CD14-positive monocyte (primary cell): ENCODE measurements around the gene BRD2. TPM values are rescaled to one million over a fixed set of nuclear protein-coding genes. Genes with fewer than 3 reads are reported as not detected.

Experiments used
- DNase-seq, 3 donors: peaks; one replicate each; pipeline ENCODE4 v3.0.0-alpha.2; 2011 to 2022
- H2AFZ ChIP-seq: 2 replicates; pipeline ENCODE4 v1.6.0; 2012; ENCODE audit warnings: mild to moderate bottlenecking, low read depth, low read length, inconsistent platforms; ENCODE audit not compliant: insufficient read depth, poor library complexity, severe bottlenecking
- H3K27ac ChIP-seq, 2 donors: 1 replicate in 1 of 2; 2 replicates in 1 of 2; pipeline ENCODE4 v1.5.1; 2012 to 2013; ENCODE audit warnings: low read length in 2 of 2, control low read depth in 1 of 2, inconsistent platforms in 1 of 2, low read depth in 1 of 2, mild to moderate bottlenecking in 1 of 2
- H3K27me3 ChIP-seq, 2 donors: one replicate each; pipeline versions ENCODE4 v1.6.0 to v1.6.1; 2011 to 2013; ENCODE audit warnings: low read length in 2 of 2; ENCODE audit not compliant: control insufficient read depth in 2 of 2, insufficient read depth in 2 of 2
- H3K36me3 ChIP-seq, 2 donors: replicated peaks in 1 of 2; 1 replicate in 1 of 2; 2 replicates in 1 of 2; pipeline versions ENCODE4 v1.5.1 to v1.6.1; 2012 to 2013; ENCODE audit warnings: low read length in 2 of 2, control low read depth in 1 of 2, inconsistent platforms in 1 of 2, mild to moderate bottlenecking in 1 of 2; ENCODE audit not compliant: insufficient read depth in 2 of 2, control insufficient read depth in 1 of 2
- H3K4me1 ChIP-seq, 2 donors: 1 replicate in 1 of 2; 2 replicates in 1 of 2; pipeline versions ENCODE4 v1.5.1 to v1.6.1; 2012 to 2013; ENCODE audit warnings: low read length in 2 of 2, control low read depth in 1 of 2, inconsistent platforms in 1 of 2, mild to moderate bottlenecking in 1 of 2, moderate library complexity in 1 of 2; ENCODE audit not compliant: insufficient read depth in 2 of 2, control insufficient read depth in 1 of 2
- H3K4me2 ChIP-seq: replicated peaks from 2 replicates; pipeline ENCODE3; 2012; ENCODE audit warnings: low read length, moderate library complexity, mild to moderate bottlenecking; ENCODE audit not compliant: poor library complexity, severe bottlenecking; ENCODE audit errors: extremely low read depth
- H3K4me3 ChIP-seq, 3 experiments: fragments of 200-600 bp in 1 of 3; sonication (generic) in 1 of 3; replicated peaks in 1 of 3; 1 replicate in 2 of 3; 2 replicates in 1 of 3; pipeline ENCODE4 v1.5.1; 2011 to 2013; ENCODE audit warnings: low read length in 3 of 3, mild to moderate bottlenecking in 3 of 3, control low read depth in 2 of 3, low read depth in 2 of 3, inconsistent platforms in 1 of 3, moderate library complexity in 1 of 3
- H3K79me2 ChIP-seq: 2 replicates; pipeline ENCODE4 v1.6.0; 2012; ENCODE audit warnings: mild to moderate bottlenecking, control low read depth, inconsistent platforms, low read length, moderate library complexity; ENCODE audit not compliant: insufficient read depth
- H3K9ac ChIP-seq: 2 replicates; pipeline ENCODE4 v1.6.0; 2017; ENCODE audit warnings: low read length, mild to moderate bottlenecking; ENCODE audit not compliant: insufficient read depth, poor library complexity, severe bottlenecking
- H3K9me3 ChIP-seq, 2 donors: replicated peaks in 1 of 2; 1 replicate in 1 of 2; 2 replicates in 1 of 2; pipeline versions ENCODE4 v1.5.1 to v1.6.1; 2012 to 2013; ENCODE audit warnings: low read length in 2 of 2, control low read depth in 1 of 2; ENCODE audit not compliant: control insufficient read depth in 1 of 2, insufficient read depth in 1 of 2
- H4K20me1 ChIP-seq: 2 replicates; pipeline ENCODE4 v1.6.0; 2012; ENCODE audit warnings: mild to moderate bottlenecking, low read length, control low read depth, moderate library complexity; ENCODE audit not compliant: insufficient read depth
- H3K27ac Mint-ChIP-seq, 7 donors: one replicate each; pipeline ENCODE4 v1.8.0; 2020; ENCODE audit warnings: mild to moderate bottlenecking in 7 of 7, mixed read lengths in 7 of 7, moderate library complexity in 6 of 7, inconsistent platforms in 2 of 7
- H3K27me3 Mint-ChIP-seq, 3 donors: one replicate each; pipeline ENCODE4 v1.8.0; 2021 to 2022; ENCODE audit warnings: low read depth in 3 of 3, mild to moderate bottlenecking in 3 of 3, mixed read lengths in 3 of 3, moderate library complexity in 3 of 3, inconsistent platforms in 1 of 3
- H3K36me3 Mint-ChIP-seq, 2 donors: one replicate each; pipeline ENCODE4 v1.8.0; 2020; ENCODE audit warnings: mixed read lengths in 2 of 2, inconsistent platforms in 1 of 2, mild to moderate bottlenecking in 1 of 2
- H3K4me1 Mint-ChIP-seq: one replicate; pipeline ENCODE4 v1.8.0; 2020; ENCODE audit warnings: mild to moderate bottlenecking, mixed read lengths
- H3K4me3 Mint-ChIP-seq, 2 donors: one replicate each; pipeline ENCODE4 v1.8.0; 2020; ENCODE audit warnings: mild to moderate bottlenecking in 2 of 2, mixed read lengths in 2 of 2, moderate library complexity in 1 of 2
- H3K9me3 Mint-ChIP-seq, 7 donors: one replicate each; pipeline ENCODE4 v1.8.0; 2020 to 2022; ENCODE audit warnings: mixed read lengths in 7 of 7, mild to moderate bottlenecking in 6 of 7, moderate library complexity in 6 of 7, inconsistent platforms in 2 of 7
- WGBS: methylation state at CpG from one replicate; pipeline ENCODE4 v1.1.5; 2013; ENCODE audit warnings: missing lambda C conversion rate; ENCODE audit not compliant: insufficient coverage; 5-methylcytosine and 5-hydroxymethylcytosine counted together
- intact Hi-C, 2 donors: fragments of 100-400 bp; cut with micrococcal nuclease; formaldehyde crosslinking; loops; one replicate each; pipeline versions ENCODE4 v1.15.0 to v1.15.1; 2023
- polyA plus RNA-seq, 3 donors: library from polyadenylated mRNA; depleted of rRNA in 1 of 3; unstranded in 2 of 3; stranded (reverse) in 1 of 3; fragments of 300-500 nt in 2 of 3; fragments of >200 nt in 1 of 3; fragmentation: Illumina TruSeq in 2 of 3; gene quantifications; 1 replicate in 2 of 3; 2 replicates in 1 of 3; pipeline ENCODE4 v1.2.3, GENCODE V29; 2012 to 2021
- TF ChIP-seq, protein P1 (sequence below): fragments of 200-600 bp; IDR thresholded peaks from one replicate; pipeline ENCODE4 v1.8.0; 2022; ENCODE audit warnings: antibody characterized with exemption, mild to moderate bottlenecking

Gene BRD2
- polyA plus RNA-seq, 3 donors = 9.6 to 475 (median 21.7) TPM

DNA sequence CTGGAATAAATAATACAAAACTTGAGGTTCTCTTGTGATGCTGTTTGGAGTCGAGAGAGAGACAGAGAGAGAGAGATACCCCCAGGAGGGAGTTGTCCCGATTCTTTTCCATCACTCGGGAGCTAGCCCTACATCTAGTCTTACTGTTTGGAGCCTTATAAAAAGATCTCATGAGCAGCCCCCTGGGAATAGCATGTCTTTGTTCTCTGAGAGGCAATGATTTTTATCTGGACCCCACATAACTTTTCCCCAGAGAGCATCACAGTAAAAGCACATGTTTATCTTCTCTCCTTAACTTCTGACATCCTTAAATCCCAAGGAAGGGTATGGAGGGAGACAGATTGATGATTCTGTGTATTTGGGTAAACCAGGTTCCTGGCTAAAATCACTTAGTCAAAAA lies 61.9 kb downstream of the BRD2 start:
- H3K79me2 ChIP-seq = no peaks in the 10 kb centered on the region
- intact Hi-C loops = no loop called here
- no peaks in the 10 kb centered on the region for H3K36me3 Mint-ChIP-seq
- peaks cover 0 to 2% of the 10 kb centered on the region in 2 donors for H3K9me3 ChIP-seq
- peak overlapping the region; percentile 52 for H3K9ac ChIP-seq
- no peaks in the 10 kb centered on the region for H3K36me3 ChIP-seq
- TF ChIP-seq, protein P1, sequence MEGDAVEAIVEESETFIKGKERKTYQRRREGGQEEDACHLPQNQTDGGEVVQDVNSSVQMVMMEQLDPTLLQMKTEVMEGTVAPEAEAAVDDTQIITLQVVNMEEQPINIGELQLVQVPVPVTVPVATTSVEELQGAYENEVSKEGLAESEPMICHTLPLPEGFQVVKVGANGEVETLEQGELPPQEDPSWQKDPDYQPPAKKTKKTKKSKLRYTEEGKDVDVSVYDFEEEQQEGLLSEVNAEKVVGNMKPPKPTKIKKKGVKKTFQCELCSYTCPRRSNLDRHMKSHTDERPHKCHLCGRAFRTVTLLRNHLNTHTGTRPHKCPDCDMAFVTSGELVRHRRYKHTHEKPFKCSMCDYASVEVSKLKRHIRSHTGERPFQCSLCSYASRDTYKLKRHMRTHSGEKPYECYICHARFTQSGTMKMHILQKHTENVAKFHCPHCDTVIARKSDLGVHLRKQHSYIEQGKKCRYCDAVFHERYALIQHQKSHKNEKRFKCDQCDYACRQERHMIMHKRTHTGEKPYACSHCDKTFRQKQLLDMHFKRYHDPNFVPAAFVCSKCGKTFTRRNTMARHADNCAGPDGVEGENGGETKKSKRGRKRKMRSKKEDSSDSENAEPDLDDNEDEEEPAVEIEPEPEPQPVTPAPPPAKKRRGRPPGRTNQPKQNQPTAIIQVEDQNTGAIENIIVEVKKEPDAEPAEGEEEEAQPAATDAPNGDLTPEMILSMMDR = no peak
- no peak overlapping the region for H3K4me2 ChIP-seq
- no peaks in the 10 kb centered on the region for H3K27me3 ChIP-seq
- H3K4me1 ChIP-seq = peaks cover 36% of the 10 kb centered on the region in 2 donors
- H3K27ac ChIP-seq = peak overlapping the region; percentile 91 to 96
- H3K4me1 Mint-ChIP-seq = peaks cover 39% of the 10 kb centered on the region
- H3K9me3 Mint-ChIP-seq = peaks cover 5 to 13% (median 8%) of the 10 kb centered on the region in 7 donors
- H2AFZ ChIP-seq = no peak overlapping the region
- H4K20me1 ChIP-seq = no peaks in the 10 kb centered on the region
- peak overlapping the region; percentile 94 to 100 (median 98) for H3K27ac Mint-ChIP-seq
- H3K4me3 Mint-ChIP-seq = peak overlapping the region in 1 of 2 donors; percentile 56
- peaks cover 0 to 6% (median 0%) of the 10 kb centered on the region in 3 donors for H3K27me3 Mint-ChIP-seq
- no peak overlapping the region for H3K4me3 ChIP-seq
- DNase-seq = no peak
- no CpG with 5 or more reads among the region's 3 CpGs for whole genome bisulfite sequencing

Other genes starting within 250 kb of the BRD2 start
- 10 to 100 TPM in 2 of 3 donors, under 1 TPM in 1; 0.24 to 53.5 (median 15.5) TPM for gene HLA-DQA2, start 227.2 kb upstream of the BRD2 start, polyA plus RNA-seq
- gene HLA-DQB2, start 205.1 kb upstream of the BRD2 start, polyA plus RNA-seq = 10 to 100 TPM in 1 of 3 donors, 1 to 10 TPM in 1, not detected in 1; 4.4 to 37.5 TPM
- gene HLA-DOB, start 151.6 kb upstream of the BRD2 start, polyA plus RNA-seq = 1 to 10 TPM in 1 of 3 donors, under 1 TPM in 2; 0.25 to 6.2 (median 0.64) TPM
- 10 to 100 TPM; 12.6 to 48.7 (median 25.9) TPM for gene TAP2, start 129.9 kb upstream of the BRD2 start, polyA plus RNA-seq
- 100 to 1,000 TPM; 164 to 534 (median 487) TPM for gene PSMB8, start 124.5 kb upstream of the BRD2 start, polyA plus RNA-seq
- 100 to 1,000 TPM; 119 to 221 (median 204) TPM for gene TAP1, start 114.9 kb upstream of the BRD2 start, polyA plus RNA-seq
- gene PSMB9, start 114.4 kb upstream of the BRD2 start, polyA plus RNA-seq = 100 to 1,000 TPM; 204 to 405 (median 350) TPM
- gene HLA-DMB, start 27.6 kb upstream of the BRD2 start, polyA plus RNA-seq = 100 to 1,000 TPM; 510 to 924 (median 726) TPM
- 100 to 1,000 TPM; 434 to 526 (median 515) TPM for gene HLA-DMA, start 15.5 kb upstream of the BRD2 start, polyA plus RNA-seq
- gene HLA-DOA, start 41.0 kb downstream of the BRD2 start, polyA plus RNA-seq = 10 to 100 TPM in 1 of 3 donors, 1 to 10 TPM in 2; 2.8 to 15.4 (median 9.1) TPM
- 1,000 to 10,000 TPM in 1 of 3 donors, 100 to 1,000 TPM in 2; 578 to 1,024 (median 796) TPM for gene HLA-DPA1, start 105.1 kb downstream of the BRD2 start, polyA plus RNA-seq
- 100 to 1,000 TPM; 569 to 682 (median 676) TPM for gene HLA-DPB1, start 107.4 kb downstream of the BRD2 start, polyA plus RNA-seq
- gene COL11A2, start 223.9 kb downstream of the BRD2 start, polyA plus RNA-seq = under 1 TPM in 1 of 3 donors, not detected in 2; 0.57 TPM
- 10 to 100 TPM in 1 of 3 donors, 1 to 10 TPM in 2; 4.5 to 74.5 (median 5.1) TPM for gene RXRB, start 232.1 kb downstream of the BRD2 start, polyA plus RNA-seq
- 10 to 100 TPM; 14.5 to 32.7 (median 17.7) TPM for gene SLC39A7, start 232.3 kb downstream of the BRD2 start, polyA plus RNA-seq
- gene HSD17B8, start 236.1 kb downstream of the BRD2 start, polyA plus RNA-seq = 10 to 100 TPM in 1 of 3 donors, 1 to 10 TPM in 2; 3.8 to 10.6 (median 4.7) TPM
- 10 to 100 TPM in 1 of 3 donors, 1 to 10 TPM in 2; 4.6 to 27.9 (median 5.7) TPM for gene RING1, start 239.9 kb downstream of the BRD2 start, polyA plus RNA-seq